ENCODE measurements around the gene FZD1. TPM values are rescaled to one million over a fixed set of nuclear protein-coding genes. Genes with fewer than 3 reads are reported as not detected.
"Not testable (repeated sequence)": the region's sequence is repeated elsewhere in the genome, so short reads cannot be mapped to it uniquely, and the experiment has no call there.

Gene FZD1
- total RNA-seq, 2 donors from 2014 or later, result 9.4 to 14.5 TPM

DNA sequence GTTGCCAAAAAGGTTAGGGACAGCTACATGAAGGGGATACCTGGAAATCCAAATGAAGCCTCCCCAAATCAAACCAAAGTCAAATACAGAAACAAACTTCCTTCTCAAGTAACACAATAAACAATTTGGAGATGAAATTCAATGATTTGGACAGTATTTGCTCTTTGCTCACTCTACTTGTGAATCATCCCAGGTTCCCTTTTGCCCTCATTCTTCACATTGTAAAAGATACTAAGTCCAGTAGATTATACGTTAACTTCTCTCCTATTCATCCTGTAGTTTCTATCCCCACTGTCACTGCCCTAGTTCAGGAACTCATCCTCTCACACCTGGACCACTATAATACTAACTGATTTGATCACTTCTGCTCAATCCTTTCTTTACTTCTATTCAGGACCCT is 28.3 kb downstream of the FZD1 start:
- intact Hi-C loops (cut with DNase I), result no loop called here
- no peak for ATAC-seq

GRCh38 chr7:91293136-91293535 is 28.9 kb downstream of the FZD1 start:
- DNase-seq (no peak), ATAC-seq (no peak)
- intact Hi-C loops (cut with DNase I), result no loop called here

More for the DNA sequence above, 28.3 kb downstream of the FZD1 start:
- no peak for DNase-seq

DNA sequence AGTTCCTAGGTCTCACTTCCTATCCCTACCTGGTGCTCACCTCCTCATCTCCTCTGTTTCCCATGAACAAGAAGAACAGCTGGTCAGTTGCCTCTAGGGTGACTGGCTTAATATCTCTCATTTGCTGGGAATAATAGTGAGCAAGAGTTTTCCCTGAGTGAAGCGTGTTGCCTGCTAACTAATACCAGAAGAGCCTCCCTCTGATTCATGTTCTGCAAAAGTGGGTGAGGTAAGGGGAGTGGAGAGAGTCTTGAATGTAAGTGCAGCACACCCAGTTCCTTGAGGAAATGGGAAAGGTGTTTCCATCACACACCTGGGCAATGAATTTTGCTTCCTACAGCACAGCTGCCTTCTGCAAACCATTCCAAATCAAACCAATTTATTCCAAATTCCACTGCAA is 29.6 kb downstream of the FZD1 start:
- DNase-seq (no peak), ATAC-seq (peak in 1 of 2 donors; percentile 65)
- intact Hi-C loops (cut with DNase I), result no loop called here

- ATAC-seq (no peak), DNase-seq (no peak)
- intact Hi-C loops (cut with DNase I), result no loop called here
Measured at GRCh38 chr7:91294639-91295220, 30.5 kb downstream of the FZD1 start.

DNA sequence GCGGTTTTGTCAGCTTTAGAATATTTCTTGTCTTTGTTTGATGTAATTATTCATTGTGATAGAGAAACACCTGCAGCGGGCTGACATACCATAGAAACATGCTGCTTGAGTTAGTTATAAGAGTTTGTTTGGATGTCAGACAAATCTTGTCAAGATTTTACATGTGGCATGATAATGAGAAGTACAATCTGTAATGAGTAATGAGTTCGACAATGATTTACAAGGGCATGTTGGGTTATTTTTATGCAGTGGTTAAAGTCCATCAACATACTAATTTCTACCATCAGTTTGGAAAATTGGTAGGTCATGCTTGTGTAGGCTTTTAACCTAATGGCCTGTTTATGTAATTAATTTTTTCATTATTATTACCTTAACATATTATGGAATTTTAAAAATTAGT is 31.3 kb downstream of the FZD1 start:
- intact Hi-C loops (cut with DNase I), result no loop called here
- DNase-seq (no peak), ATAC-seq (no peak)

DNA sequence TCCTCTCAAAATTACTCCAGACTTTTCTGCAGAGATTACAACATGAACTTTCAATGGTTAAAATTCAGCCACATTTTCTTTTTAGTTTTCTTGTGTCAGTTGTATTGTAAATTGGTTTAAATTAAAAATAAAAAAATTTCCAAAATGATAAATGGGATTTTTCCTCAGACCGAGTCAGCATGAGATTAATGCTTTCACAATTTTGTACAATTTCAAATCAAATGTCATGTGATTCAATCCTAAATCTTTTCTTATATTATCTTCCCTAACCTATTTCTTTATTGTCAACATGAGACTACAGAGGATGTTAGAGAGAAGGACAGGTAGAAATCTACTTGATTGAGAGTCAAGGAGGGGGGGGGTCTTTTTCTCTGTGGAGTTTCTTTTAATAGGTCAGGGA is 33.7 kb downstream of the FZD1 start:
- intact Hi-C loops (cut with DNase I), result no loop called here
- DNase-seq (no peak), ATAC-seq (no peak)

DNA sequence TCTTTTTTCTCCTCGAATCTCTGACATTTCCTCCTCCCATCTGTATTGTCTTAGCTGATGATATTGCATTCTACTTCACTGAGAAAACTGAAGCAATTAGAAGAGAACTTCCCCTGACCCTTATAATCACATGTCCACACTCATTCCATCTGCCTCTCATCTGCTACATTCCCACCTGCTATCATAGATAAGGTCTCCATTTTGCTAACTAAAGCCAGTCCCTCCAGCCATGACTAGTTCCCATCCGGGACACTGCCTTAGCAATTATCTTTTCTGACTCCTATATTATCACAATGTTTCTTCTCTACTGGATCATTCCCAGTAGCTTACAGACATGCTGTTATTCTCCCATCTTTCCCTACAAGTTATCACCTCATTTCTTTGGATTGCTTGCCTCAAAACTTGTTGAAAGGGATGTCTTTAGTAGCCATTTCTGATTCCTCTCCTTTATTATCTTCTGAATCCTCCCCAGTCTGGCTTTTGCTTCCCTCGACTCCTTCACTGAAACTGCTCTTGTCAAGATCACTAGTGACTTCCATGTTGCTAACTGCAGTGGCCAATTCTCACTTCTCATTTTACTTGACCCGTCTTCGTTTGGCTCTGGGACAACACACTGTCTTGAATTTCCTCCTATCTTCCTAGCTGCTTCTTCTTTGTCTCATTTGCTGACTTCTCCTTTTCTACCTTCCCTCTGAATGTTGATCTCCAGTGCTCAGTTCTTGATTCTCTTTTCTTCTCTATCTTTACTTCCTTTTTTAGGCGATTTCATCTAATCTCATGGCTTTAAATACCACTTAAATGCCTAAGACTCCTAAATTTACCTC is 35.9 kb downstream of the FZD1 start:
- DNase-seq (no peak), ATAC-seq (peak in 1 of 2 donors; percentile 65)
- intact Hi-C loops (cut with DNase I), result no loop called here

DNA sequence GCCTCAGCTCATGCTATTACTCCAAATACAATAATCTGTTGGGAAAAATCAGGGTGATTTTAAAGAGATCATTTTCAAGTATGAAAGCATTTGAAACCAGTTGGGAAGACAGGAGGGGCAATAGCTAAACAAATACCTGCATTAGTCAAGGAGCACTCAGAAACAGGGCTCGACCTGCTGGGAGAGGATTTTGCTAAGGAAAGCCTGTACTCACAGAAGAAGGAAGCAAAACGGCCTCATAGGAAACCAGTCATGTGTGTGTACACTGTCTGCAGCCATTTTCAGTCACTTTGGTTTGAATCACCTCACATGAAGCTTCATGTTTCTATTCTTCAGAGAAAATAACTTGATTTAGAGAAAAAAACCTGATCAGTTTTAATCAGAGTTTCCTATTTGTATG is 38.6 kb downstream of the FZD1 start:
- intact Hi-C loops (cut with DNase I), result no loop called here
- no peak for ATAC-seq

DNA sequence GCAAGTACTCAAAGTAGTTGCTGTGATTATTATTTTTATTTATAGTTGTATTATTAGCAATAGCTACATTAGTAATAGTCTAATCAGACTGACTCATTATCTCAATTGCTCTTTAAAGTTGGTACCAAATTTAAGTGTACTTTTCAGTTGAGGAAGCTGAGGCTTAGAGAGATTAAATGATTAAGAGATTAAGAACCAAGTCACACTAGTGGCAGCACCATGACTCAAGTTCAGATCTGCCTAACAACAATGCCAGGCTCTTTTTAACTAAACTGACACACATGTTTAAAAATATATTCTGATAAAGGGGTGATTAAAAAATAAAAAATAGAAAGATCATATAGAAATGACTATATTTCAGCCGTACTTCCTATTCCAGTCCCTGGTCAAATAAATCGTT is 42.0 kb downstream of the FZD1 start:
- DNase-seq (no peak), ATAC-seq (no peak)
- intact Hi-C loops (cut with DNase I), result no loop called here

More for the DNA sequence above, 38.6 kb downstream of the FZD1 start:
- DNase-seq, result no peak

GRCh38 chr7:91307467-91307866 is 43.2 kb downstream of the FZD1 start:
- intact Hi-C loops (cut with DNase I), result no loop called here
- DNase-seq (no peak), ATAC-seq (no peak)

GRCh38 chr7:91308191-91308590 is 44.0 kb downstream of the FZD1 start:
- DNase-seq; intact Hi-C loops (cut with DNase I); ATAC-seq: not testable (repeated sequence)

DNA sequence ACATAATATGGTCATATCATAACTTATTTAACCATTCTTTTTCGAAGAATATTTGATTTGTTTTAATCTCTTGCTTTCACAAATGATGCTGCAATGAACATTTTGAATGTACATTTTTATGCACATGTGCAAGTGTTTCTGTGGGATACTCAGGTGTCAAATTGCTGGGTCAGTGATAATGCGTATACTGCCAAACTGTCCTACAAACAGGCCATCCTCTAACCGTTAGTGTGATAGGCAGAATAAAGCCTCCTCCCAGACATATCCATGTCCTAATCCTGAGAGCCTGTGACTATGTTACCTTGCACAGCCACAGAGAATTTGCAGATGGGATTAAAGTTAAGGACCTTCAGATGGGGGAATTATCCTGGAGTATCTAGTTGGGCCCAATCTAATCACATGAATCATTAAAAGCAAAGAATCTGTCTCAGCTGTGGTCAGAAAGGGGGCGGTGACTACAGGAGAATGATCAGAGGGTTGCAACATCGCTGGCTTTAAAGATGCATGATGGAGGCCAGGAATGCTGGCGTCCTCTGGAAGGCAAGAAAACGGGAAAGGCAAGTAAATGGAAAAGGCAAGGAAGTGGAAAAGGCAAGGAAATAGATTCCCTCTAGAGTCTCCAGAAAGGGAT is 46.7 kb downstream of the FZD1 start:
- intact Hi-C loops (cut with DNase I), result no loop called here
- DNase-seq (peak; percentile 57), ATAC-seq (peak; percentile 73 to 78)

GRCh38 chr7:91311839-91312238 is 47.6 kb downstream of the FZD1 start:
- no peak for ATAC-seq
- intact Hi-C loops (cut with DNase I), result no loop called here

DNA sequence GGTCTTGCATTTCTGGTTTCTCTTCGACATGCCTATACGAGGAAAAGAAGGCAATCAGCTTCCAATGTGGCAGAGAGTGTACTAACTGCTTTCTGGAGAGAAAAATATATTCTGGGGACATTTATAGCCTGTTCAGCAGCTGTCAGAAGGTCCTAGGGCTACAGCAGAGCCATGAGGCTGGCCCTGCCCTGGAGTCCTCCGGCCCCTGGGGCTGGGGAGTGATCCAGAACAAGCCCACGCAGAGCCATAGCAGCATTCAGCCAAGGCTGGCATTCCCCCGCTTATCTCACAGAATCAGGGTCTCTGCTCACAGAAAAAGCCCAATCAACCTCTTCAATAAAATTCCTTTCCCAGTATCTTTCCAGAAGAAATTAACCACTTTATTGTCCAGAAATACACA is 48.9 kb downstream of the FZD1 start:
- intact Hi-C loops (cut with DNase I), result no loop called here
- ATAC-seq (no peak), DNase-seq (no peak)

More at GRCh38 chr7:91311839-91312238, 47.6 kb downstream of the FZD1 start:
- no peak for DNase-seq

GRCh38 chr7:91314591-91315323 is 50.5 kb downstream of the FZD1 start:
- intact Hi-C loops (cut with DNase I), result no loop called here
- no peak for DNase-seq
- no peak for ATAC-seq

GRCh38 chr7:91316426-91316825 is 52.2 kb downstream of the FZD1 start:
- intact Hi-C loops (cut with DNase I), result no loop called here
- no peak for ATAC-seq
- DNase-seq, result no peak

- no peak for ATAC-seq
- DNase-seq, result no peak
- intact Hi-C loops (cut with DNase I), result no loop called here
Measured at GRCh38 chr7:91319351-91319750, 55.1 kb downstream of the FZD1 start.

GRCh38 chr7:91320366-91321078 is 56.3 kb downstream of the FZD1 start:
- ATAC-seq (no peak), DNase-seq (no peak)
- intact Hi-C loops (cut with DNase I), result no loop called here

Measured in left cardiac atrium (tissue), 4 donors.